Measurements from ENCODE around the gene HOXA4.

DNA sequence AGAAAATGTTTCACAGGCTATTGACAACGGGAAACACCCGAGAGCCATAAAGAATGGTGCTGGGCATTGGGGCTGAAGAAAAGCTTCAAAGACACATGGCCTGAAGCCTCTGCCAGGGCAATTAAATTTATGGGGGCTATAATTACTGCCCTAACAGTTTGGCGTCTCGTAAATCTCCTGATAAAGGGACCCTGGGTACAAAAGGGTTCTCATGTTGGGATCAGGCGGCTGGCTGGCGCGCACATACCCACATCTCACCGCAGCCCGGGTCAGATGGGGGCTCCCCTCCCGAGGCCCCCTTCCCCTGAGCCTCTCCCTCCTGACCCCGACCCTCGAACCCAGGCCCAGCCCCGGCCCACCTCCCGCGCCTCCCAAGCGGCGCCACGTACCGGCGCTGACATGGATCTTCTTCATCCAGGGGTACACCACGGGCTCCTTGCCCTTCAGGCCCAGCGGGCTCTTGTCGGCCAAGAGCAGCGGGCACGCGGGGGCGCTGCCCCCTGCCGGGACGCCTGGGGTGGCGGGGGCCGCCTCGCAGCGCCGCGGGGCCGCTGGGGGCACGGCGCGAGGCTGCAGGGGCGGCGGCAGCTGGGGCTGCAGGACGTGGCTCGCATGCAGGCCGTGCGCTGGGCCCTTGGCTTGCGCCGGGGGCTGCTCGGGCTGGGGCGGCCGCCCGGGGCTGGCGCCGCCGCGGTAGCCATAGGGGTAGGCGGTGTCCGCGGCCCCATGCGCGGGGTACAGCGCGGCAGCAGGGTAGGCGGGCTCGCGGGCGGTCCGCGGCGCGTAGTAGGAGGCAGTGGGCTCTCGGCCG lies 623 bp downstream of the HOXA4 start:
- TF ChIP-seq, protein P1, sequence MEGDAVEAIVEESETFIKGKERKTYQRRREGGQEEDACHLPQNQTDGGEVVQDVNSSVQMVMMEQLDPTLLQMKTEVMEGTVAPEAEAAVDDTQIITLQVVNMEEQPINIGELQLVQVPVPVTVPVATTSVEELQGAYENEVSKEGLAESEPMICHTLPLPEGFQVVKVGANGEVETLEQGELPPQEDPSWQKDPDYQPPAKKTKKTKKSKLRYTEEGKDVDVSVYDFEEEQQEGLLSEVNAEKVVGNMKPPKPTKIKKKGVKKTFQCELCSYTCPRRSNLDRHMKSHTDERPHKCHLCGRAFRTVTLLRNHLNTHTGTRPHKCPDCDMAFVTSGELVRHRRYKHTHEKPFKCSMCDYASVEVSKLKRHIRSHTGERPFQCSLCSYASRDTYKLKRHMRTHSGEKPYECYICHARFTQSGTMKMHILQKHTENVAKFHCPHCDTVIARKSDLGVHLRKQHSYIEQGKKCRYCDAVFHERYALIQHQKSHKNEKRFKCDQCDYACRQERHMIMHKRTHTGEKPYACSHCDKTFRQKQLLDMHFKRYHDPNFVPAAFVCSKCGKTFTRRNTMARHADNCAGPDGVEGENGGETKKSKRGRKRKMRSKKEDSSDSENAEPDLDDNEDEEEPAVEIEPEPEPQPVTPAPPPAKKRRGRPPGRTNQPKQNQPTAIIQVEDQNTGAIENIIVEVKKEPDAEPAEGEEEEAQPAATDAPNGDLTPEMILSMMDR (conservative IDR thresholded peaks at IDR 0.05; ENCODE audit: low read depth, low read length) = peak; percentile 44; the same call in 1 of the 2 replicates
- TF ChIP-seq EZH2 (IDR thresholded peaks at IDR 0.05; ENCODE audit: low read length, unreplicated experiment) = no peak
